Measurements from ENCODE around the gene TAS2R60. TPM values are rescaled to one million over a fixed set of nuclear protein-coding genes. Genes with fewer than 3 reads are reported as not detected.
"Not testable (repeated sequence)": the region's sequence is repeated elsewhere in the genome, so short reads cannot be mapped to it uniquely, and the experiment has no call there.

TAS2R60 gene
- total RNA-seq, 2 experiments from 2014 or later = 0.65 TPM; not detected in 1

- Mint-ChIP-seq H3K27me3 (no peaks in the 10 kb centered on the region), H3K9me3 (no peaks in the 10 kb centered on the region), H3K27ac (no peak overlapping the region), H3K4me3 (no peak overlapping the region), H3K4me1 (peaks cover 2% of the 10 kb centered on the region), H3K36me3 (no peaks in the 10 kb centered on the region)
- no peak for DNase-seq
- POLR2A ChIA-PET = no interaction called here
- no peak for ATAC-seq (ENCODE audit: low read depth)
Observed at GRCh38 chr7:143456992-143457793, 13.9 kb downstream of the TAS2R60 start.

- no peaks in the 10 kb centered on the region for H3K9me3 Mint-ChIP-seq
- no peak overlapping the region for H3K4me3 Mint-ChIP-seq
- POLR2A ChIA-PET = no interaction called here
- DNase-seq (no peak), ATAC-seq (ENCODE audit: low read depth) (no peak)
- H3K4me1 Mint-ChIP-seq = peaks cover under 1% of the 10 kb centered on the region
- no peak overlapping the region for H3K27ac Mint-ChIP-seq
- no peaks in the 10 kb centered on the region for H3K36me3 Mint-ChIP-seq
- no peaks in the 10 kb centered on the region for H3K27me3 Mint-ChIP-seq
Observed at GRCh38 chr7:143458263-143458662, 15.0 kb downstream of the TAS2R60 start.

GRCh38 chr7:143458681-143459080, 15.4 kb downstream of the TAS2R60 start:
- Mint-ChIP-seq H3K27me3 (no peaks in the 10 kb centered on the region), H3K4me3 (no peak overlapping the region), H3K36me3 (no peaks in the 10 kb centered on the region), H3K27ac (no peak overlapping the region), H3K9me3 (no peaks in the 10 kb centered on the region), H3K4me1 (no peaks in the 10 kb centered on the region)
- POLR2A ChIA-PET = no interaction called here
- ATAC-seq (ENCODE audit: low read depth) = no peak
- DNase-seq = no peak

- DNase-seq = no peak
- H3K4me1 Mint-ChIP-seq = no peaks in the 10 kb centered on the region
- POLR2A ChIA-PET = no interaction called here
- no peaks in the 10 kb centered on the region for H3K36me3 Mint-ChIP-seq
- no peaks in the 10 kb centered on the region for H3K27me3 Mint-ChIP-seq
- no peak overlapping the region for H3K27ac Mint-ChIP-seq
- H3K9me3 Mint-ChIP-seq = no peaks in the 10 kb centered on the region
- H3K4me3 Mint-ChIP-seq = no peak overlapping the region
- ATAC-seq (ENCODE audit: low read depth) = no peak
Observed at GRCh38 chr7:143459359-143459758, 16.1 kb downstream of the TAS2R60 start.

GRCh38 chr7:143460271-143460979, 17.2 kb downstream of the TAS2R60 start:
- ATAC-seq (ENCODE audit: low read depth) (no peak), DNase-seq (no peak)
- Mint-ChIP-seq H3K4me1 (no peaks in the 10 kb centered on the region), H3K4me3 (no peak overlapping the region), H3K27me3 (no peaks in the 10 kb centered on the region), H3K27ac (no peak overlapping the region), H3K36me3 (no peaks in the 10 kb centered on the region), H3K9me3 (peaks cover 3% of the 10 kb centered on the region)
- POLR2A ChIA-PET = no interaction called here

GRCh38 chr7:143462045-143462444, 18.8 kb downstream of the TAS2R60 start:
- no peaks in the 10 kb centered on the region for H3K27me3 Mint-ChIP-seq
- no peaks in the 10 kb centered on the region for H3K36me3 Mint-ChIP-seq
- ATAC-seq (ENCODE audit: low read depth) (no peak), DNase-seq (no peak)
- H3K27ac Mint-ChIP-seq = no peak overlapping the region
- H3K9me3 Mint-ChIP-seq = peaks cover 3% of the 10 kb centered on the region
- no peak overlapping the region for H3K4me3 Mint-ChIP-seq
- H3K4me1 Mint-ChIP-seq = no peaks in the 10 kb centered on the region
- POLR2A ChIA-PET = no interaction called here

- POLR2A ChIA-PET = no interaction called here
- no peak for DNase-seq
- Mint-ChIP-seq H3K36me3 (no peaks in the 10 kb centered on the region), H3K9me3 (peaks cover 3% of the 10 kb centered on the region), H3K27ac (no peak overlapping the region), H3K4me3 (no peak overlapping the region), H3K4me1 (no peaks in the 10 kb centered on the region), H3K27me3 (no peaks in the 10 kb centered on the region)
- ATAC-seq (ENCODE audit: low read depth) = no peak
Observed at GRCh38 chr7:143463556-143463955, 20.3 kb downstream of the TAS2R60 start.

GRCh38 chr7:143463957-143464356, 20.7 kb downstream of the TAS2R60 start:
- Mint-ChIP-seq H3K36me3 (no peaks in the 10 kb centered on the region), H3K4me3 (no peak overlapping the region), H3K27me3 (no peaks in the 10 kb centered on the region), H3K4me1 (no peaks in the 10 kb centered on the region), H3K27ac (no peak overlapping the region), H3K9me3 (peaks cover 3% of the 10 kb centered on the region)
- POLR2A ChIA-PET = no interaction called here
- no peak for DNase-seq
- no peak for ATAC-seq (ENCODE audit: low read depth)

- Mint-ChIP-seq H3K27ac (no peak overlapping the region), H3K36me3 (no peaks in the 10 kb centered on the region), H3K9me3 (peaks cover 10% of the 10 kb centered on the region), H3K4me3 (no peak overlapping the region), H3K4me1 (no peaks in the 10 kb centered on the region), H3K27me3 (no peaks in the 10 kb centered on the region)
- ATAC-seq (ENCODE audit: low read depth) (no peak), DNase-seq (no peak)
- POLR2A ChIA-PET = no interaction called here
Observed at GRCh38 chr7:143467724-143468123, 24.5 kb downstream of the TAS2R60 start.

GRCh38 chr7:143472071-143472689, 28.9 kb downstream of the TAS2R60 start:
- H3K4me1 Mint-ChIP-seq; H3K9me3 Mint-ChIP-seq; POLR2A ChIA-PET; ATAC-seq (ENCODE audit: low read depth); DNase-seq; H3K27me3 Mint-ChIP-seq; H3K4me3 Mint-ChIP-seq; H3K36me3 Mint-ChIP-seq; H3K27ac Mint-ChIP-seq: not testable (repeated sequence)

- peaks cover 2% of the 10 kb centered on the region for H3K36me3 Mint-ChIP-seq
- DNase-seq (no peak), ATAC-seq (ENCODE audit: low read depth) (no peak)
- no peak within 1 kb of the TSS for H3K27ac Mint-ChIP-seq
- H3K4me3 Mint-ChIP-seq = no peak within 1 kb of the TSS
- H3K27me3 Mint-ChIP-seq = no peaks in the 10 kb centered on the region
- H3K4me1 Mint-ChIP-seq = peaks cover 5% of the 10 kb centered on the region
- H3K9me3 Mint-ChIP-seq = peaks cover 1% of the 10 kb centered on the region
- POLR2A ChIA-PET = no interaction called here
Observed at GRCh38 chr7:143477501-143478150, 34.4 kb downstream of the TAS2R60 start, which contains the start of gene TAS2R41. TSS of gene TAS2R41 (plus strand) at chr7:143477873. CDS start at chr7:143477873, 0 bp downstream.

- Mint-ChIP-seq H3K9me3 (no peaks in the 10 kb centered on the region), H3K4me1 (peaks cover 5% of the 10 kb centered on the region), H3K4me3 (no peak overlapping the region), H3K27me3 (no peaks in the 10 kb centered on the region), H3K27ac (no peak overlapping the region), H3K36me3 (peaks cover 2% of the 10 kb centered on the region)
- POLR2A ChIA-PET = no interaction called here
- no peak for DNase-seq
- no peak for ATAC-seq (ENCODE audit: low read depth)
Observed at GRCh38 chr7:143479055-143479766, 36.0 kb downstream of the TAS2R60 start.

- POLR2A ChIA-PET = no interaction called here
- Mint-ChIP-seq H3K9me3 (no peaks in the 10 kb centered on the region), H3K4me1 (peaks cover 5% of the 10 kb centered on the region), H3K4me3 (no peak overlapping the region), H3K27me3 (no peaks in the 10 kb centered on the region), H3K36me3 (no peaks in the 10 kb centered on the region), H3K27ac (no peak overlapping the region)
- ATAC-seq (ENCODE audit: low read depth) (no peak), DNase-seq (no peak)
Observed at GRCh38 chr7:143480501-143480900, 37.2 kb downstream of the TAS2R60 start.

All from activated naive CD8-positive, alpha-beta T cell treated with anti-CD3 and anti-CD28 coated beads, Interleukin-2, amount 10 ng/mL, durations not matched to agents 7 days and 5 days (primary cell).